ENCODE results near the gene KRTAP9-6. TPM values are rescaled to one million over a fixed set of nuclear protein-coding genes. Genes with fewer than 3 reads are reported as not detected.
"Not testable (repeated sequence)": the region's sequence is repeated elsewhere in the genome, so short reads cannot be mapped to it uniquely, and the experiment has no call there.

The KRTAP9-6 gene
- total and polyA plus RNA-seq, 7 donors, result not detected

DNA sequence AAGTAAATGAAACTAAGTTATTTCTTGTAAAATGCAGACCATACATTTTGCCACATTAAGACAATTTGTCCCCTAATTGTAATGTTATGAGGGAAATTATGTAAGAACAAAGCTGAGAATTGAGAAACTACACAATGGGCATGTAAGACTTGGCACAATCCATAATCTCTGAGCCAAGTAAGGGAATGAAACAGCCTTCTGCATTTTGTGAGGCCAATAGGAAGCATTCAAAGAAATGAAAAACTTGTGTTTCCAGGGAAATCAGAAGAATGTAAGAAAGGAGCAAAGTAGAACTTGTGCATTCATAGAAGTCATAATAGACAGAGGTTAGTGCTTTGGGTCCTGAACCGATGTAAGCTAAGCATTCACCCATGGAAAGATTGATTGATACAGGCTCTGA is 13.9 kb upstream of the KRTAP9-6 start:
- Histone ChIP-seq H3K27me3 (ENCODE audit: insufficient read depth in 3 of 3, low read length in 2 of 3) (peaks cover 2 to 31% (median 6%) of the 10 kb centered on the region in 3 donors), H3K9me3 (no peaks in the 10 kb centered on the region), H3K36me3 (ENCODE audit: insufficient read depth in 1 of 2, low read depth in 1 of 2) (no peaks in the 10 kb centered on the region), H3K4me1 (no peaks in the 10 kb centered on the region), H3K27ac (no peak overlapping the region), H3K4me3 (no peak overlapping the region)
- TF ChIP-seq, protein P1, sequence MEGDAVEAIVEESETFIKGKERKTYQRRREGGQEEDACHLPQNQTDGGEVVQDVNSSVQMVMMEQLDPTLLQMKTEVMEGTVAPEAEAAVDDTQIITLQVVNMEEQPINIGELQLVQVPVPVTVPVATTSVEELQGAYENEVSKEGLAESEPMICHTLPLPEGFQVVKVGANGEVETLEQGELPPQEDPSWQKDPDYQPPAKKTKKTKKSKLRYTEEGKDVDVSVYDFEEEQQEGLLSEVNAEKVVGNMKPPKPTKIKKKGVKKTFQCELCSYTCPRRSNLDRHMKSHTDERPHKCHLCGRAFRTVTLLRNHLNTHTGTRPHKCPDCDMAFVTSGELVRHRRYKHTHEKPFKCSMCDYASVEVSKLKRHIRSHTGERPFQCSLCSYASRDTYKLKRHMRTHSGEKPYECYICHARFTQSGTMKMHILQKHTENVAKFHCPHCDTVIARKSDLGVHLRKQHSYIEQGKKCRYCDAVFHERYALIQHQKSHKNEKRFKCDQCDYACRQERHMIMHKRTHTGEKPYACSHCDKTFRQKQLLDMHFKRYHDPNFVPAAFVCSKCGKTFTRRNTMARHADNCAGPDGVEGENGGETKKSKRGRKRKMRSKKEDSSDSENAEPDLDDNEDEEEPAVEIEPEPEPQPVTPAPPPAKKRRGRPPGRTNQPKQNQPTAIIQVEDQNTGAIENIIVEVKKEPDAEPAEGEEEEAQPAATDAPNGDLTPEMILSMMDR (IDR thresholded peaks at IDR 0.05), result no peak
- DNase-seq, result no peak
- no peak for ATAC-seq
- WGBS, 3 donors, result 90 to 92% (median 91%) methylated on average over 1 of the region's 1 CpG
- intact Hi-C loops (cut with DNase I), result no loop called here

GRCh38 chr17:41254861-41255260 is 10.3 kb upstream of the KRTAP9-6 start:
- H3K27me3 ChIP-seq (ENCODE audit: insufficient read depth in 3 of 3, low read length in 2 of 3), result peaks cover 2 to 48% (median 11%) of the 10 kb centered on the region in 3 donors
- no peak overlapping the region for H3K4me3 ChIP-seq
- H3K36me3 ChIP-seq (ENCODE audit: insufficient read depth in 1 of 2, low read depth in 1 of 2), result no peaks in the 10 kb centered on the region
- no peak for DNase-seq
- no peak for ATAC-seq
- 0 to 50% (median 42%) methylated on average over 1 of the region's 1 CpG for WGBS, 3 donors
- TF ChIP-seq, protein P1 (IDR thresholded peaks at IDR 0.05), result no peak
- no peak overlapping the region for H3K27ac ChIP-seq
- intact Hi-C loops (cut with DNase I), result no loop called here
- no peaks in the 10 kb centered on the region for H3K9me3 ChIP-seq
- no peaks in the 10 kb centered on the region for H3K4me1 ChIP-seq

DNA sequence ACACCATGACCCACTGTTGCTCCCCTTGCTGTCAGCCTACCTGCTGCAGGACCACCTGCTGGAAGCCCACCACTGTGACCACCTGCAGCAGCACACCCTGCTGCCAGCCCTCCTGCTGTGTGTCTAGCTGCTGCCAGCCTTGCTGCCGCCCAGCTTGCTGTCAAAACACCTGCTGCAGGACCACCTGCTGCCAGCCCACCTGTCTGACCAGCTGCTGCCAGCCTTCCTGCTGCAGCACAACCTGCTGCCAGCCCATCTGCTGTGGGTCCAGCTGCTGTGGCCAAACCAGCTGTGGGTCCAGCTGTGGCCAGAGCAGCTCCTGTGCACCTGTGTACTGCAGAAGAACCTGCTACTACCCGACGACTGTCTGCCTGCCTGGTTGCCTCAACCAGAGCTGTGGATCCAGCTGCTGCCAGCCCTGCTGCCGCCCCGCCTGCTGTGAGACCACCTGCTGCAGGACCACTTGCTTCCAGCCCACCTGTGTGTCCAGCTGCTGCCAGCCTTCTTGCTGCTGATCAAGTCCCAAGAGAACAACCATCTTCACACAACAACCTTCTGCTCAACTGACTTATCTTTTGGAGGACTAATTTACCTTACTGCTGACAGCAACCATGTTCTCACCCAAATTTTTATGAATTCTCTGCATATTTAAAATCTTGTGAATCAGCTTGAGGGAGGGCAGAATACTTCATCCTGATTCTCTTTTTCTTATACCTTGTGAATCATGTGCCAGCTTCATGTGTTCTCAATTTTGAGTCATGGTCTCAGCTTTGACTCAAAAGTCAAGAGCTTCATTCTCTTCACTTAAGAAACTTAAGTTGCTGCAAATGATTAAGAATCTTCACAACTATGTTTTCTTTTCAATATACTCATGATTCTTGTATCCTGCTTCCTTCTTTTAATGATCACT is 9.5 kb upstream of the KRTAP9-6 start, which contains the start of gene KRTAP9-9:
Gene KRTAP9-9, plus strand, starts transcription at position 4 of the 910 bp plus-strand sequence.
- DNase-seq; intact Hi-C loops (cut with DNase I); H3K27ac ChIP-seq; H3K36me3 ChIP-seq (ENCODE audit: insufficient read depth in 1 of 2, low read depth in 1 of 2); H3K4me3 ChIP-seq; H3K9me3 ChIP-seq; ATAC-seq; H3K4me1 ChIP-seq: not testable (repeated sequence)
- 47 to 54% (median 52%) methylated on average over 4 to 5 of the region's 5 CpGs for WGBS, 3 donors
- H3K27me3 ChIP-seq (ENCODE audit: insufficient read depth in 3 of 3, low read length in 2 of 3), result peaks cover 2 to 54% (median 11%) of the 10 kb centered on the region in 3 donors

DNA sequence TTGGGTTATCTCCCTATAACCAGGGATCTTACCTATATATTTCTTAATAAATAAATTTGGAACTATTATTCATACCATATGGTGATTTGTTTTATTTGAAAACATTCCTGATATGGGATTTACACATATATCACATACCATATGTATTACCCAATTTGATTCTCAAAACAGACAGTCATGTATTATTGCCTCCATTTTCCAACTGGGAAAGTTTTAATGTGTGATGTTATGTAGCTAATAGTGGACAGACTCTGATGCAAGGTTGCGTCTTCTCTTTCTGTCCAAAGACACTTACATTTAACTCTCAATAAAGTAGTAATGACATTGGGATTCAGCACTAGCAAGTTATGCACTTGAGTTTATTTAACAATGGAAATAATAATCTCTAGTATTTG is 8.9 kb upstream of the KRTAP9-6 start:
- TF ChIP-seq, protein P1 (IDR thresholded peaks at IDR 0.05), result no peak
- ATAC-seq, result no peak
- H3K9me3 ChIP-seq, result no peaks in the 10 kb centered on the region
- WGBS, 3 donors, result 95 to 97% (median 97%) methylated on average over 1 of the region's 1 CpG
- H3K36me3 ChIP-seq (ENCODE audit: insufficient read depth in 1 of 2, low read depth in 1 of 2), result no peaks in the 10 kb centered on the region
- intact Hi-C loops (cut with DNase I), result no loop called here
- H3K27ac ChIP-seq, result no peak overlapping the region
- no peak overlapping the region for H3K4me3 ChIP-seq
- peaks cover 2 to 51% (median 11%) of the 10 kb centered on the region in 3 donors for H3K27me3 ChIP-seq (ENCODE audit: insufficient read depth in 3 of 3, low read length in 2 of 3)
- no peaks in the 10 kb centered on the region for H3K4me1 ChIP-seq
- DNase-seq, result no peak

- no peaks in the 10 kb centered on the region for H3K36me3 ChIP-seq (ENCODE audit: insufficient read depth in 1 of 2, low read depth in 1 of 2)
- ATAC-seq (no peak), DNase-seq (no peak)
- peaks cover 0 to 43% (median 7%) of the 10 kb centered on the region in 3 donors for H3K27me3 ChIP-seq (ENCODE audit: insufficient read depth in 3 of 3, low read length in 2 of 3)
- no peaks in the 10 kb centered on the region for H3K9me3 ChIP-seq
- intact Hi-C loops (cut with DNase I), result no loop called here
- TF ChIP-seq, protein P1 (IDR thresholded peaks at IDR 0.05), result no peak
- H3K4me1 ChIP-seq, result no peaks in the 10 kb centered on the region
- H3K27ac ChIP-seq, result no peak overlapping the region
- no peak overlapping the region for H3K4me3 ChIP-seq
These were observed 6.8 kb upstream of the KRTAP9-6 start for GRCh38 chr17:41258406-41258805.
